HCT116 (cell line): ENCODE measurements around the gene MAP3K12. TPM values are rescaled to one million over a fixed set of nuclear protein-coding genes. Genes with fewer than 3 reads are reported as not detected.

Experiments
- ATAC-seq: fragments of 200-7000 bp; cut with Tn5 transposase; 2 replicates; pipeline ENCODE4 v1.9.1; 2020; ENCODE audit warnings: mild to moderate bottlenecking, moderate library complexity
- BruUV-seq: library from RNA; stranded (reverse); fragments of 400-500 nt; replicated peaks from 2 replicates; lab custom pipeline; 2021; lab: Mats Ljungman, UMichigan
- CTCF ChIA-PET: fragments of 300-600 bp; sonication (Branson Sonifier 250); formaldehyde crosslinking; loops from one replicate; lab custom pipeline; 2021; ENCODE audit warnings: antibody characterized with exemption; lab: Charles Lee
- POLR2A ChIA-PET: fragments of 300-600, 350-600 bp; sonication (Branson Sonifier 250); formaldehyde crosslinking; loops from one replicate; lab custom pipeline; 2021; ENCODE audit warnings: antibody characterized with exemption; lab: Charles Lee
- RAD21 ChIA-PET, 2 experiments: fragments of 300-600 bp; sonication (Branson Sonifier 250); formaldehyde crosslinking; loops; one replicate each; lab custom pipeline; 2023; ENCODE audit warnings: low total read pairs in 2 of 2; ENCODE audit not compliant: uncharacterized antibody in 2 of 2, unreplicated experiment in 2 of 2, low non-redundant PET in 1 of 2; lab: Charles Lee
- DNase-seq: peaks from one replicate; pipeline ENCODE4 v3.0.0-alpha.2; 2010; ENCODE audit warnings: low read depth, low spot score
- H2AFZ ChIP-seq: fragments of 200-600 bp; shearing (Covaris generic), sonication (generic); 2 replicates; pipeline ENCODE4 v1.6.1; 2017; ENCODE audit warnings: low read depth, mixed run types, mixed read lengths, antibody characterized with exemption, low read length; ENCODE audit not compliant: poor library complexity, severe bottlenecking
- H3K27ac ChIP-seq: 2 replicates; pipeline ENCODE4 v1.5.1; 2012; ENCODE audit warnings: low read depth, low read length
- H3K27me3 ChIP-seq: fragments of 200-600 bp; sonication (generic); 2 replicates; pipeline ENCODE4 v1.6.1; 2016; ENCODE audit warnings: mixed run types, low read length, mixed read lengths; ENCODE audit not compliant: insufficient read depth
- H3K36me3 ChIP-seq, 2 experiments: fragments of 200-500 bp in 1 of 2; fragments of 200-600 bp in 1 of 2; sonication (Bioruptor generic) in 1 of 2; sonication (generic) in 1 of 2; 2 replicates each; pipeline versions ENCODE4 v1.5.1 to v1.6.1; 2014 to 2016; ENCODE audit warnings: low read length in 2 of 2, inconsistent platforms in 1 of 2, mixed read lengths in 1 of 2, mixed run types in 1 of 2; ENCODE audit not compliant: insufficient read depth in 2 of 2, control insufficient read depth in 1 of 2
- H3K4me1 ChIP-seq, 2 experiments: fragments of 200-600 bp in 1 of 2; sonication (generic) in 1 of 2; 2 replicates each; pipeline versions ENCODE4 v1.5.1 to v1.6.1; 2012 to 2017; ENCODE audit warnings: low read length in 2 of 2, inconsistent platforms in 1 of 2, mild to moderate bottlenecking in 1 of 2, mixed read lengths in 1 of 2, mixed run types in 1 of 2, moderate library complexity in 1 of 2; ENCODE audit not compliant: insufficient read depth in 2 of 2, control insufficient read depth in 1 of 2
- H3K4me2 ChIP-seq: fragments of 200-600 bp; sonication (generic); 2 replicates; pipeline ENCODE4 v1.6.1; 2017; ENCODE audit warnings: mixed run types, low read length, mixed read lengths
- H3K4me3 ChIP-seq, 2 experiments: fragments of 200-600 bp in 1 of 2; sonication (generic) in 1 of 2; replicated peaks in 1 of 2; 2 replicates each; pipeline ENCODE4 v1.5.1; 2011 to 2016; ENCODE audit warnings: low read length in 2 of 2, control low read depth in 1 of 2, low read depth in 1 of 2, mild to moderate bottlenecking in 1 of 2, mixed read lengths in 1 of 2, mixed run types in 1 of 2
- H3K79me2 ChIP-seq: fragments of 200-600 bp; sonication (generic); 2 replicates; pipeline ENCODE4 v1.6.1; 2017; ENCODE audit warnings: mild to moderate bottlenecking, mixed run types, low read length, moderate library complexity, mixed read lengths; ENCODE audit not compliant: insufficient read depth
- H3K9ac ChIP-seq: fragments of 200-600 bp; sonication (generic); 2 replicates; pipeline ENCODE4 v1.6.1; 2016; ENCODE audit warnings: low read length, mixed read lengths
- H3K9me2 ChIP-seq: fragments of 200-600 bp; sonication (generic), shearing (Covaris generic); 2 replicates; pipeline ENCODE4 v1.6.1; 2017; ENCODE audit warnings: mixed run types, mild to moderate bottlenecking, moderate library complexity; ENCODE audit not compliant: insufficient read depth
- H3K9me3 ChIP-seq, 2 experiments: fragments of 200-500 bp in 1 of 2; fragments of 200-600 bp in 1 of 2; sonication (Bioruptor generic) in 1 of 2; sonication (generic) in 1 of 2; 2 replicates each; pipeline ENCODE4 v1.6.1; 2014 to 2017; ENCODE audit warnings: low read length in 2 of 2, mixed read lengths in 2 of 2, inconsistent platforms in 1 of 2, low read depth in 1 of 2, mild to moderate bottlenecking in 1 of 2, mixed run types in 1 of 2, moderate library complexity in 1 of 2; ENCODE audit not compliant: control insufficient read depth in 1 of 2, insufficient read depth in 1 of 2
- H4K20me1 ChIP-seq: fragments of 200-600 bp; sonication (generic), shearing (Covaris generic); 2 replicates; pipeline ENCODE4 v1.6.1; 2017; ENCODE audit warnings: mixed run types, mild to moderate bottlenecking, moderate library complexity; ENCODE audit not compliant: insufficient read depth
- ATF3 ChIP-seq: IDR thresholded peaks from 2 replicates; pipeline ENCODE4 v1.6.1; 2012
- CEBPB ChIP-seq: IDR thresholded peaks from 2 replicates; pipeline ENCODE4 v1.6.1; 2012; ENCODE audit warnings: low read depth
- CTCF ChIP-seq, 3 experiments: fragments of 200-600 bp in 1 of 3; sonication (generic) in 1 of 3; IDR thresholded peaks in 2 of 3; conservative IDR thresholded peaks in 1 of 3; 2 replicates each; pipeline ENCODE4 v1.5.1; 2012 to 2017; ENCODE audit warnings: low read depth in 2 of 3, low read length in 2 of 3, antibody characterized with exemption in 1 of 3, borderline replicate concordance in 1 of 3, control low read depth in 1 of 3, mild to moderate bottlenecking in 1 of 3, mixed read lengths in 1 of 3, mixed run types in 1 of 3, moderate library complexity in 1 of 3; ENCODE audit not compliant: insufficient read depth in 1 of 3
- EGR1 ChIP-seq: IDR thresholded peaks from 2 replicates; pipeline ENCODE4 v1.6.1; 2012; ENCODE audit warnings: low read depth
- EZH2 ChIP-seq: fragments of 200-600 bp; sonication (generic); IDR thresholded peaks from 2 replicates; pipeline ENCODE4 v1.6.1; 2017; ENCODE audit warnings: antibody characterized with exemption, mixed run types
- EZH2phosphoT487 ChIP-seq: fragments of 200-600 bp; IDR thresholded peaks from 2 replicates; pipeline ENCODE4 v1.6.1; 2018; ENCODE audit warnings: antibody characterized with exemption, borderline replicate concordance
- JUND ChIP-seq: IDR thresholded peaks from 2 replicates; pipeline ENCODE4 v1.6.1; 2012
- POLR2A ChIP-seq: IDR thresholded peaks from 2 replicates; pipeline ENCODE4 v1.7.0; 2011; ENCODE audit warnings: borderline replicate concordance; ENCODE audit not compliant: insufficient read depth, insufficient read length; ENCODE audit errors: extremely low read depth
- POLR2AphosphoS5 ChIP-seq: IDR thresholded peaks from 2 replicates; pipeline ENCODE4 v1.6.1; 2011; ENCODE audit warnings: mild to moderate bottlenecking, low read depth, low read length, moderate library complexity
- RAD21 ChIP-seq: IDR thresholded peaks from 2 replicates; pipeline ENCODE4 v1.6.1; 2012; ENCODE audit warnings: low read depth, mild to moderate bottlenecking
- REST ChIP-seq: IDR thresholded peaks from 2 replicates; pipeline ENCODE4 v1.6.1; 2012; ENCODE audit warnings: low read depth
- ZBTB33 ChIP-seq: IDR thresholded peaks from 2 replicates; pipeline ENCODE4 v1.6.1; 2011; ENCODE audit warnings: mild to moderate bottlenecking, low read length, moderate library complexity; ENCODE audit not compliant: insufficient replicate concordance; ENCODE audit errors: extremely low read depth
- intact Hi-C: fragments of 100-400 bp; cut with micrococcal nuclease; formaldehyde crosslinking; loops from 2 replicates; pipeline ENCODE4 v1.10.0; 2022
- total RNA-seq: library from RNA; stranded (reverse); gene quantifications from one replicate; pipeline ENCODE4 v1.2.1, GENCODE V29; 2021; ENCODE audit not compliant: unreplicated experiment

The MAP3K12 gene
- total RNA-seq, 1 experiment from 2014 or later: 16.3 TPM

- Histone ChIP-seq H3K36me3 (peaks cover 3 to 5% of the 10 kb centered on the region in 2 experiments; a peak in 3 of 4 replicates), H3K79me2 (no peaks in the 10 kb centered on the region), H3K27me3 (no peaks in the 10 kb centered on the region), H3K9ac (no peak overlapping the region), H4K20me1 (no peaks in the 10 kb centered on the region), H3K9me2 (no peaks in the 10 kb centered on the region), H3K4me1 (peaks cover 12 to 14% of the 10 kb centered on the region in 2 experiments; a peak in 3 of 4 replicates), H3K27ac (no peak overlapping the region), H3K9me3 (no peaks in the 10 kb centered on the region), H2AFZ (no peak overlapping the region), H3K4me3 (no peak overlapping the region), H3K4me2 (no peak overlapping the region)
- DNase-seq: peak; percentile 37
- no TSS peak for BruUV-seq
- ChIA-PET POLR2A (interaction anchor here (0.7 to 1.0 kb wide), 2 partner anchors 132 to 203 kb away, joined by 3 read pairs; partner anchors contain the start of gene ATP5MC2), RAD21 (interaction anchor here (0.7 to 1.0 kb wide), 2 partner anchors 132 kb away, joined by 3 read pairs; partner anchors contain the start of gene ATP5MC2 (in 1 of the 2)), CTCF (interaction anchor here (0.7 to 2.7 kb wide), 14 partner anchors 8 to 203 kb away, joined by 3 to 48 read pairs (median 4); partner anchors contain the start of genes ATP5MC2 and TARBP2)
- TF ChIP-seq POLR2AphosphoS5 (no peak), CEBPB (no peak), RAD21 (peak; percentile 77), CTCF (IDR thresholded peaks at IDR 0.05 in 2 of 3, conservative IDR thresholded peaks at IDR 0.05 in 1 of 3; ENCODE audit: borderline replicate concordance in 1 of 3, insufficient read depth in 1 of 3, low read depth in 2 of 3, low read length in 2 of 3) (peak; percentile 83 to 98 (median 90)), EZH2phosphoT487 (no peak)
- ATAC-seq: peak; percentile 91
- intact Hi-C loops: loop anchor here (1.0 kb wide), 2 partner anchors 133 to 203 kb away; partner anchors contain the start of gene ATP5MC2
Observed at GRCh38 chr12:53543539-53543938, 44.3 kb upstream of the MAP3K12 start.

GRCh38 chr12:53539526-53539925, 40.3 kb upstream of the MAP3K12 start:
- intact Hi-C loops: no loop called here
- ChIA-PET POLR2A (no interaction called here), CTCF (interaction anchor here (1.2 kb wide), 1 partner anchor 207 kb away, joined by 3 read pairs; no protein-coding TSS in a partner anchor), RAD21 (no interaction called here)
- Histone ChIP-seq H3K79me2 (no peaks in the 10 kb centered on the region), H3K9me2 (no peaks in the 10 kb centered on the region), H3K4me1 (peaks cover 0 to 4% of the 10 kb centered on the region in 2 experiments; a peak in 1 of 4 replicates), H3K36me3 (peaks cover 7 to 12% of the 10 kb centered on the region in 2 experiments; a peak in 3 of 4 replicates), H4K20me1 (no peaks in the 10 kb centered on the region), H3K4me2 (no peak overlapping the region), H3K9ac (no peak overlapping the region), H3K4me3 (no peak overlapping the region), H3K27ac (no peak overlapping the region), H3K27me3 (no peaks in the 10 kb centered on the region), H3K9me3 (no peaks in the 10 kb centered on the region), H2AFZ (no peak overlapping the region)
- ATAC-seq: no peak
- DNase-seq: no peak
- no TSS peak for BruUV-seq
- no peak for TF ChIP-seq REST
- no peak for TF ChIP-seq POLR2A
- TF ChIP-seq EGR1: no peak
- no peak for TF ChIP-seq ATF3
- no peak for TF ChIP-seq EZH2
- no peak for TF ChIP-seq ZBTB33
- TF ChIP-seq JUND: no peak
